CD4-positive, alpha-beta T cell treated with Interleukin-10 for 1 hour (primary cell): ENCODE results near the gene LENEP.
A peak's percentile ranks its signal among the peaks of the same experiment; 100 is the strongest.

Experiments used
- DNase-seq: peaks from one replicate; pipeline ENCODE4 v3.0.0-alpha.2; 2020

The LENEP gene

GRCh38 chr1:155012776-155013602 is 19.6 kb downstream of the LENEP start:
- no peak for DNase-seq

- DNase-seq: peak; percentile 51
These were observed 20.2 kb downstream of the LENEP start for GRCh38 chr1:155013632-155014031.

- DNase-seq: no peak
These were observed 21.5 kb downstream of the LENEP start for GRCh38 chr1:155014709-155015508.

- no peak for DNase-seq
These were observed 22.3 kb downstream of the LENEP start for GRCh38 chr1:155015527-155016230.

GRCh38 chr1:155016231-155016831 is 22.9 kb downstream of the LENEP start:
- no peak for DNase-seq

DNA sequence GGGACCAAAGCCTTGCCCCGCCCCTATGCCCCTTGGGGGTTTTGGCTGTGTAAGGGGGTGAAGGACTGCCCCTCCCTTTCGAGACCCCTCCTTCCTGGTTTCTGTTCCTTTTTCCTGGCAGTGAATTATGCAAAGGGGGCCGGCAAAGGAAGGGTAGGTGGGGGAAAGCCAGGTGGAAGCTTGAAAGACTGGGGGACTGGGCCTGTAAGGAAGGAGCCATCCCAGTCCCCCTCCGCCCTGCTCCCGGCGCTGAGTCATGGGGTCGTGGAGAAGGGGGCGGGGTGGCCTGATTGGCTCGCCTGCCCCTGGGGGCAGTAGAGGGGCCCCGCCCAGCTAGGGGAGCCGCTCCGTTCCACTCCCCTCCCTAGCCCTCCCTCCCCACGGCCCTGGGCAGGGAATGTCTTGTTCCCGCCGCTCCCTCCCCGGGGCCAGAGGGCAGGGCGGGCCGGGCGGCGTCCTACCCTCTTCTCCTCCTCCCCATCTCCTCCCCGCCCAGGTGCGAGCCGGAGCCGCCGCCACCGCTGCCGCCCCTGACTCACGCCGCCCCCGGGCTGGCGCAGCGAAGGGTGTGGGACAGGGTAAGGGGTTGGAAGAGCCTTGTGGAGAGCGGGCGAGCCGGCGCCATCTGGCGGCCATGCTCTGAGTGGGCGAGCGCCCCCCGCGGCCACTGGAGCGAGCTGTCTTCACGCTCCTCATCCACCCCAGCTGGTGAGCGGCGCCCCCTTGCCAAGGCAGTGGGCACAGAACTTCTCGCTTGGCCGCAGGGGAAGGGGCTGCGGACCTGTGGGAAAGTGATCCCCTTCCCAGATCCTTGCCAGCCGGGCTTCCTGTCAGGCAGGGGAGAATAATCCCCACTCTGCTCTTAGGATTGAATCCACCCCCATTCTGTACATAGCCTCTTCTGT is 23.9 kb downstream of the LENEP start:
- DNase-seq: peak; percentile 90

DNA sequence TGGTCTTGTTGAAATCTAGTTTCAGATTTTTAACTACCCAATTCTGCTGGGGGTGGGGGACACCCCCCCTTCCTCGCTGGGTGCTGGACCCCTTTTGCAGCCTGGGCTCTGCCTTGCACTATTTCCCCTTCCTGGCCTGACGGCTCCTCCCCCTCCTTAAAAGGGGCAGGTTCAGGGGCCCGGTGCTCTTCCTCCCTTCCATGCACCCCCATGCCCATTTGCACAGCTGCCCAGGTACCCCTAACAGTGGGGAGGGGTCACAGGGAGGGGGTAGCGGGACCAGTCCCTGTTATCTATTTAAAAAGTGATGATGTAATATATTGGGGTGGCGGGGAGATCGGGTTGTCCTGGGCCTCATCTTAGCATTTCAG is 24.5 kb downstream of the LENEP start:
- no peak for DNase-seq

- no peak for DNase-seq
These were observed 25.4 kb downstream of the LENEP start for GRCh38 chr1:155018617-155019348.

DNA sequence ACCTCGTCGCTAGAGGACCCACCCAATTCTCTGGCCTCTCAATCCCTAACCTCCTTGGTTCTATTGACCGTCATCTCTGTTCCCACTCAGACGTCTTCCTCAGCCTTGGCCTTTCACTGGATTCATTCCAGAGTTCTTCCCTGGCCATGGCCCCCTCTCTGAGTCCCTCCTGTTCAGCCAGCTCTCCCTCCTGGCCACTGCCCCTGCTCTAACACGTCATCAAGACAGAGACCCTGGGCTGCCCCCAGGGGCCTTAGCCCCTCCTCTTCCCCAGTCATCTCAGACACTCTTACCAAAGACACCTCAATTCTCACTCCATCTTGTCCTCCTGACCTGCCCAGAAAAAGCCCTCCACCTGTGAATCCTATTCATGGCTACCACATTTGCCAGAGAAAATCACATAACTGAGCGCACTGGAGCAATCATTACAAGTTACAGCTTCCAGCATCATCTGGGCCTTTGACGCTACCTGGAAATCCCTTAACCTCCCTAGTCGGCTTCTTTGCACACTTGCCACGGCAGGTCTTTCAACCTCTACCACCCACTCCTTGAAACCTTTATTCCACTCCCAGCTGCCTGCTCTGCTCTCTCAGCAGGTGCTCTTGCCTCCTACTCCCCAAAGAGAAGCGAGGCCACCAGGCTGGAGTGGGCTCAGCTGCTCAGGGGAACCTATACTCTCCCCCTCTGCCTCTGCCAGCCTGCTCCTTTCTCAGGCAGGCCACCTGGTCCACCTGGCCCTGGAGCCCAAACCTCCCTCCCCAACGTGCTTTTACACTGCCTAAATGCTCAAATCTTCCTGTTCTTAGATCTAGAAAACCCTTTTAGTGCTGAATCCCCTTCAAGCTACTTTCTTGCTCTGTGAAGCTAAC is 26.2 kb downstream of the LENEP start:
- DNase-seq: no peak

GRCh38 chr1:155022136-155022926 is 28.9 kb downstream of the LENEP start:
- DNase-seq: no peak

GRCh38 chr1:155022927-155023236 is 29.5 kb downstream of the LENEP start:
- DNase-seq: no peak

- DNase-seq: no peak
These were observed 30.2 kb downstream of the LENEP start for GRCh38 chr1:155023627-155024026.

- DNase-seq: no peak
These were observed 30.9 kb downstream of the LENEP start for GRCh38 chr1:155024315-155024714.

GRCh38 chr1:155026154-155026553 is 32.8 kb downstream of the LENEP start:
- DNase-seq: no peak

DNA sequence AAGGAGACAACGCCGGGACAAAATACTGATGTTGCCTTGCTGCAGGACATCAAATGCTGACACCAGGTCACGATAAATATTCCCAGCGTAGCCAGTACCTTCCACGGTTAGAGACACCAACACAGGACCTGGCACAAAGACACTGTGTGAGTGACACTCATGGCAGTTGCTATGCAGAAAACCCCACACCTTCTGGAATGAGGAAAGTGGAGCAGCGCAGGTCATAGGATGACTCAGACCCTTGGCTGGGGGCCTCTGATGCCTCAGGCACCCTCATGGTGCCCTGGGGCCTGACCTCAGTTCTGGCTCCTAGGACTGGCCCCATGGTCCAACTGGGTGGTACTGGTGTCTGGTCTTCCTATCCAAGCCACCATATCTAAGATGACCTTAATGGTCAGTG is 33.2 kb downstream of the LENEP start:
- no peak for DNase-seq

DNA sequence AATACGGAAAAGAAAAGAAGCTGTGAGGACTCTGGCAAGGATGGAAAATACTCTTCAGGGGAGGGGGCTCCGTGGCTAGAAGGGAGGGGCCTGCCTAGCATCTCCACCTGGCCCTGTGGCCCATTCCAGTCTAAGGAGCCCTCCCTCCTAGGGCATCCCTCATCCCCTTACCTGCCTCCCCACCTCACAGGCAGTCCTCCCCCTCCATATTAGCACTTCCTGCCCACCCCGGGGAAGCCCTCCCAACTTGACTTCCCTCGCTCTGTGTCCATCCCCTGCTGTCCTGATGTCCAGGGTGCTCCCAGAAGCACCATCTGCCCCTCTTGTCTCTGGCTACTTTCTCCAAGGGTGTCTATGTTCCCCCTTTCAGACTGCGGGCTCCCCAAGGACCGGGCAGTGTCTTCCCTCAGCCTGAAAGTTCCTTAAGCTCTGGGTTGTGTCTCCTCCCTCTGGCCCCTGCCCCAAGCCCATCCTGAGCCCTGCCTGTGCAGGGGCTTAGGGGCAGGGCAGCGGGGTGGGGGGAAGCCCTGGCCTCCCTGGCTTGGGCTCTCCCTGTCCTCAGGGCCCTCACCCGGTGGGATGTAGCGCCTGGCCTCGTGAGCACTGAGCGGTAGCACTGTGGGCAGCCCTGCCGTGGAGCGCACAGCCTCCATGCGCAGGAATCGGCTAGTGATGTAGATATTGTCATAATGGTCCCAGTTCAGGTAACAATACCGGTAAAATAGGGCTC is 36.3 kb downstream of the LENEP start:
- DNase-seq: no peak

DNA sequence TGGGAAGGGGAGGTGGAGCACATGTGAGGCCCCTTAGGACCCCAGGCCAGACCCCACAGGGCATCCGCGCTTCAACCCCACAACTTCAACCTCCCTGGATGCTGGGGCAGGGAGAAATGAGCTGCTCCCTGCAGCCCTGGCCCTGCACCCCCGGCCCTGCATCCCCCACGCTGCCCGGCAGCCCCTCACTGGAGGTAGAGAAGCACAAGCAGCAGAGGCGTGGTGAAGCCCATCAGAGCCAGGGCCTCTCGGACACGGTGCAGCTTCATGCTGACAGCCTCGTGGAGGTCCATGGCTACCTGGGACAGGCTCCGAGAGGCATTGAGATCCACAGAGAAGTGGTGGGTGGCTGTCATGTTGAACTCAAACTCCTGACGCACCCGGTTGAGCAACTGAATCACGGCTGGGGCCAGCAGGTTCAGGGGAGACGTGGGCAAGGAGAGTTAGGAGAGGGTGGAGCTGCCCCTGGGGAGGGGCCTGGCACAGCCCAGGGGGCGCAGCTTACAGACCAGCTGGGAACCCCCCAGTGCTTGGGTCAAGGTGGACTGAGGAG is 36.9 kb downstream of the LENEP start:
- DNase-seq: no peak

GRCh38 chr1:155030899-155031298 is 37.5 kb downstream of the LENEP start:
- no peak for DNase-seq

- DNase-seq: no peak
These were observed 39.5 kb downstream of the LENEP start for GRCh38 chr1:155032886-155033285.
